Osteoblast (primary cell): ENCODE data around the gene CCSER2. TPM values are rescaled to one million over a fixed set of nuclear protein-coding genes. Genes with fewer than 3 reads are reported as not detected.

Source experiments
- DNase-seq: peaks from one replicate; pipeline ENCODE4 v3.0.0; 2011; ENCODE audit warnings: low spot score, mixed read lengths; ENCODE audit not compliant: insufficient read length; ENCODE audit errors: missing footprints
- H2AFZ ChIP-seq: 2 replicates; pipeline ENCODE4 v1.6.0; 2011; ENCODE audit warnings: mild to moderate bottlenecking, low read length
- H3K27ac ChIP-seq: 2 replicates; pipeline ENCODE4 v1.5.1; 2011; ENCODE audit warnings: mild to moderate bottlenecking, low read depth, low read length, moderate library complexity
- H3K27me3 ChIP-seq: 2 replicates; pipeline ENCODE4 v1.6.0; 2012; ENCODE audit warnings: mild to moderate bottlenecking, control low read depth, inconsistent platforms, low read length, moderate library complexity; ENCODE audit not compliant: insufficient read depth
- H3K36me3 ChIP-seq: 2 replicates; pipeline ENCODE4 v1.5.1; 2011; ENCODE audit warnings: mild to moderate bottlenecking, low read length, control low read depth, moderate library complexity; ENCODE audit not compliant: insufficient read depth
- H3K4me1 ChIP-seq: 2 replicates; pipeline ENCODE4 v1.5.1; 2011; ENCODE audit warnings: mild to moderate bottlenecking, low read length, control low read depth, moderate library complexity; ENCODE audit not compliant: insufficient read depth
- H3K4me2 ChIP-seq: 2 replicates; pipeline ENCODE4 v1.6.0; 2011; ENCODE audit warnings: mild to moderate bottlenecking, low read length; ENCODE audit not compliant: insufficient read depth
- H3K4me3 ChIP-seq: fragments of 200-600 bp; sonication (generic); 3 replicates; pipeline ENCODE4 v1.5.1; 2012; ENCODE audit warnings: mild to moderate bottlenecking, low read length, inconsistent platforms; ENCODE audit not compliant: insufficient read depth
- H3K79me2 ChIP-seq: 2 replicates; pipeline ENCODE4 v1.6.0; 2012; ENCODE audit warnings: mild to moderate bottlenecking, low read length, control low read depth, inconsistent platforms; ENCODE audit not compliant: insufficient read depth
- H3K9me3 ChIP-seq: 2 replicates; pipeline ENCODE4 v1.5.1; 2011; ENCODE audit warnings: low read depth, low read length, control low read depth
- H4K20me1 ChIP-seq: 2 replicates; pipeline ENCODE4 v1.6.0; 2012; ENCODE audit warnings: mild to moderate bottlenecking, low read length, control low read depth; ENCODE audit not compliant: insufficient read depth
- CTCF ChIP-seq: IDR thresholded peaks from 2 replicates; pipeline ENCODE4 v1.5.1; 2011; ENCODE audit warnings: mild to moderate bottlenecking, low read depth, low read length, moderate library complexity; ENCODE audit errors: extremely low read depth
- total RNA-seq: library from RNA; depleted of rRNA; stranded (reverse); fragments of >200 nt; gene quantifications from 2 replicates; pipeline ENCODE4 v1.2.3, GENCODE V29; 2012

CCSER2 gene
- total RNA-seq, 1 donor: 58.3 TPM

- Histone ChIP-seq H3K27me3 (no peaks in the 10 kb centered on the region), H3K4me1 (no peaks in the 10 kb centered on the region), H3K27ac (no peak overlapping the region), H3K9me3 (no peaks in the 10 kb centered on the region), H4K20me1 (no peaks in the 10 kb centered on the region), H3K4me3 (no peak overlapping the region), H3K36me3 (no peaks in the 10 kb centered on the region), H3K4me2 (no peak overlapping the region), H2AFZ (no peak overlapping the region), H3K79me2 (no peaks in the 10 kb centered on the region)
- DNase-seq: no peak
- no peak for TF ChIP-seq CTCF
Observed at GRCh38 chr10:84453303-84453702, 124.9 kb downstream of the CCSER2 start.

- Histone ChIP-seq H3K27ac (no peak overlapping the region), H3K4me2 (no peak overlapping the region)
Observed at GRCh38 chr10:84456126-84456525, 127.7 kb downstream of the CCSER2 start.

GRCh38 chr10:84460520-84460919 lies 132.1 kb downstream of the CCSER2 start:
- Histone ChIP-seq H3K9me3 (no peaks in the 10 kb centered on the region), H4K20me1 (no peaks in the 10 kb centered on the region), H3K4me3 (no peak overlapping the region), H2AFZ (no peak overlapping the region), H3K36me3 (peaks cover 6% of the 10 kb centered on the region), H3K27me3 (no peaks in the 10 kb centered on the region), H3K79me2 (peaks cover 29% of the 10 kb centered on the region), H3K4me2 (no peak overlapping the region), H3K4me1 (no peaks in the 10 kb centered on the region), H3K27ac (no peak overlapping the region)
- no peak for DNase-seq
- no peak for TF ChIP-seq CTCF

More at GRCh38 chr10:84456126-84456525, 127.7 kb downstream of the CCSER2 start:
- H3K4me1 ChIP-seq: no peaks in the 10 kb centered on the region
- H3K36me3 ChIP-seq: no peaks in the 10 kb centered on the region
- TF ChIP-seq CTCF: no peak
- no peaks in the 10 kb centered on the region for H3K27me3 ChIP-seq
- DNase-seq: no peak
- H4K20me1 ChIP-seq: no peaks in the 10 kb centered on the region
- no peaks in the 10 kb centered on the region for H3K9me3 ChIP-seq
- no peak overlapping the region for H3K4me3 ChIP-seq
- peaks cover 13% of the 10 kb centered on the region for H3K79me2 ChIP-seq
- H2AFZ ChIP-seq: no peak overlapping the region

- H3K4me1 ChIP-seq: peaks cover 8% of the 10 kb centered on the region
- no peak overlapping the region for H3K4me3 ChIP-seq
- TF ChIP-seq CTCF: no peak
- peaks cover 10% of the 10 kb centered on the region for H3K36me3 ChIP-seq
- no peaks in the 10 kb centered on the region for H3K9me3 ChIP-seq
- peak overlapping the region; percentile 7 for H3K4me2 ChIP-seq
- no peaks in the 10 kb centered on the region for H4K20me1 ChIP-seq
- H3K27me3 ChIP-seq: no peaks in the 10 kb centered on the region
- H2AFZ ChIP-seq: no peak overlapping the region
- peaks cover 2% of the 10 kb centered on the region for H3K79me2 ChIP-seq
- H3K27ac ChIP-seq: no peak overlapping the region
- no peak for DNase-seq
Observed at GRCh38 chr10:84469470-84469869, 141.1 kb downstream of the CCSER2 start.
